ENCODE results near the gene EPB41L4A. TPM values are rescaled to one million over a fixed set of nuclear protein-coding genes. Genes with fewer than 3 reads are reported as not detected.

The EPB41L4A gene
- total RNA-seq, 3 donors from 2014 or later: 22.0 to 25.9 (median 22.6) TPM

GRCh38 chr5:112250551-112250950, 168.5 kb downstream of the EPB41L4A start:
- Histone ChIP-seq H3K27me3 (no peaks in the 10 kb centered on the region), H3K4me1 (no peaks in the 10 kb centered on the region), H3K9me3 (no peaks in the 10 kb centered on the region), H3K36me3 (no peaks in the 10 kb centered on the region), H3K27ac (no peak overlapping the region), H3K4me3 (no peak overlapping the region)
- no peak for DNase-seq (ENCODE audit: low spot score in 2 of 2)
- intact Hi-C loops (cut with DNase I; ENCODE audit: low total_unique reads): no loop called here
- TF ChIP-seq POLR2A (IDR thresholded peaks at IDR 0.05) (no peak), POLR2AphosphoS5 (IDR thresholded peaks at IDR 0.05) (no peak), CTCF (IDR thresholded peaks at IDR 0.05) (no peak)

GRCh38 chr5:112248623-112249022, 170.5 kb downstream of the EPB41L4A start:
- Histone ChIP-seq H3K27me3 (no peaks in the 10 kb centered on the region), H3K27ac (peak overlapping the region in 1 of 2 donors; percentile 41), H3K9me3 (no peaks in the 10 kb centered on the region), H3K4me1 (no peaks in the 10 kb centered on the region), H3K4me3 (no peak overlapping the region), H3K36me3 (no peaks in the 10 kb centered on the region)
- TF ChIP-seq POLR2AphosphoS5 (IDR thresholded peaks at IDR 0.05) (no peak), POLR2A (IDR thresholded peaks at IDR 0.05) (no peak), CTCF (IDR thresholded peaks at IDR 0.05) (no peak)
- no peak for DNase-seq (ENCODE audit: low spot score in 2 of 2)
- intact Hi-C loops (cut with DNase I; ENCODE audit: low total_unique reads): no loop called here

GRCh38 chr5:112247960-112248359, 171.1 kb downstream of the EPB41L4A start:
- H3K4me3 ChIP-seq: no peak overlapping the region
- H3K4me1 ChIP-seq: no peaks in the 10 kb centered on the region
- no peak overlapping the region for H3K27ac ChIP-seq
- no peaks in the 10 kb centered on the region for H3K36me3 ChIP-seq
- no peak for DNase-seq (ENCODE audit: low spot score in 2 of 2)
- no peaks in the 10 kb centered on the region for H3K9me3 ChIP-seq
- no peak for TF ChIP-seq POLR2AphosphoS5 (IDR thresholded peaks at IDR 0.05)
- TF ChIP-seq POLR2A (IDR thresholded peaks at IDR 0.05): no peak
- TF ChIP-seq CTCF (IDR thresholded peaks at IDR 0.05): no peak
- intact Hi-C loops (cut with DNase I; ENCODE audit: low total_unique reads): no loop called here
- H3K27me3 ChIP-seq: no peaks in the 10 kb centered on the region

GRCh38 chr5:112245656-112246055, 173.4 kb downstream of the EPB41L4A start:
- intact Hi-C loops (cut with DNase I; ENCODE audit: low total_unique reads): no loop called here
- no peak overlapping the region for H3K4me3 ChIP-seq
- no peak overlapping the region for H3K27ac ChIP-seq
- no peaks in the 10 kb centered on the region for H3K27me3 ChIP-seq
- no peaks in the 10 kb centered on the region for H3K4me1 ChIP-seq
- no peaks in the 10 kb centered on the region for H3K36me3 ChIP-seq
- H3K9me3 ChIP-seq: no peaks in the 10 kb centered on the region
- no peak for TF ChIP-seq POLR2AphosphoS5 (IDR thresholded peaks at IDR 0.05)
- TF ChIP-seq CTCF (IDR thresholded peaks at IDR 0.05): no peak
- no peak for TF ChIP-seq POLR2A (IDR thresholded peaks at IDR 0.05)
- no peak for DNase-seq (ENCODE audit: low spot score in 2 of 2)

GRCh38 chr5:112239996-112240395, 179.1 kb downstream of the EPB41L4A start:
- TF ChIP-seq CTCF (IDR thresholded peaks at IDR 0.05): no peak
- no peak for TF ChIP-seq POLR2AphosphoS5 (IDR thresholded peaks at IDR 0.05)
- no peak for TF ChIP-seq POLR2A (IDR thresholded peaks at IDR 0.05)
- H3K4me1 ChIP-seq: no peaks in the 10 kb centered on the region
- no peaks in the 10 kb centered on the region for H3K27me3 ChIP-seq
- no peaks in the 10 kb centered on the region for H3K9me3 ChIP-seq
- H3K36me3 ChIP-seq: no peaks in the 10 kb centered on the region
- H3K4me3 ChIP-seq: no peak overlapping the region
- H3K27ac ChIP-seq: no peak overlapping the region
- no peak for DNase-seq (ENCODE audit: low spot score in 2 of 2)
- intact Hi-C loops (cut with DNase I; ENCODE audit: low total_unique reads): no loop called here

Measured in breast epithelium (tissue), 4 donors.